HG03108 (cell line): ENCODE data around the gene CTNNBIP1.
"Not testable (repeated sequence)": the region's sequence is repeated elsewhere in the genome, so short reads cannot be mapped to it uniquely, and the experiment has no call there.

ENCODE experiments used
- ATAC-seq: cut with Tn5 transposase; IDR thresholded peaks from one replicate; pipeline ENCODE4 v1.9.1; 2021; ENCODE audit warnings: moderate library complexity; ENCODE audit not compliant: unreplicated experiment

Gene CTNNBIP1

DNA sequence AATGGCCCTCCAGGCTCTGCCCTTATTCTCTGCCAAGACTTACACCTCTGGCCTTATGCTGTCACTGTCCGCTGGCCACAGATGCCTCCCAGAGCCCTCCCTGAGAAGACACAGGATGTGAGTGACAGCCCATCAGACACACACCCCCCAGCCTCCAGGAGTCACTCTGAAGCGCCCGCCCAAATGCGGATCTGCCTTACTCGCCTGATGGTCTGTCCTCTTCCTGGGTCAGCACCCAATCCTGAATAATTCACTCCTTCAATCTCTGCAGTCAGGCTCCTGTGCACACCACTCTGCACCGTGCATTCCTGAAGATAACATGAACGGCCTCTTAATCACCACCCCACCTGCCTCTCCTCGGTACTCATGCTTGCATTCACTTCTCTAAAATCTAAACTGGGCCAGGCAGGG lies 101.0 kb downstream of the CTNNBIP1 start:
- ATAC-seq: no peak

DNA sequence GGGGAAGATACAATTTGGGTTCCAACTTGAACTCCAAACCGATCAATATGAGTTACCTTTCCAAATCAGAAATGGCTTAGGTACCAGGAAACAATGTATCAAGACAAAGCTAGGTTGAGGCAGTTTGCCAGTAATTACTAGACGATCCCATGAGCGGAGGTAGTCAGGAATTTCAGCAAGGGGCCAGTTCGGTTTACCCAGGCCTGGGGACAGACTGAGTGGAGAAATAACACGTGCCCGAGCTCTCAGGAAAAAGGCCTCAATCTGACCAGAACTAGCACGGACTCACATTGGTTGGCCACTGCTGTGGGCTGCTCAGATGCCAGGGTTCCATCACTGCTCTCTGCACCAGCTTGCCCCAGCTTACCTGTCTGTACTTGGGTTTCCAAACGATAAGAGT lies 101.6 kb downstream of the CTNNBIP1 start:
- no peak for ATAC-seq

DNA sequence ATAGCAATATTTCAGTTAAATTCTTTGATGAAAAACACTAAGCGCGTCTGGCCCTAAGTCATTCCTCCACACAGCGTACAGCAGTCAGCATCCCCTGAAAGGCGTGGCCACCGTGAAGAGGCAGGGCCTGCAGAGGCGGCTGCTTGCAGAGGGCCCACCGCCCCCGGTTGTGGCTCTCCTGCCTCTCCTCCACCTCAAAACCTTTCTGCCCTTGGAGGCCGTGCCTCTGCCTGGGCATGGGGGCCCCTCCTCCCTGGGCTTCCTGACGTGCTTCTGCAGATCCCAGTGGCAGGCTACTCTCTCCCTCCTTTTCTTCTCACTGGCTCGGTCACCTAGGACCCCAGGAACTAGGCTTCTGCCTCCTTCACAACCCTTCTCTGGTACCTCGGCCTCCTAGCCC lies 102.5 kb downstream of the CTNNBIP1 start:
- no peak for ATAC-seq

DNA sequence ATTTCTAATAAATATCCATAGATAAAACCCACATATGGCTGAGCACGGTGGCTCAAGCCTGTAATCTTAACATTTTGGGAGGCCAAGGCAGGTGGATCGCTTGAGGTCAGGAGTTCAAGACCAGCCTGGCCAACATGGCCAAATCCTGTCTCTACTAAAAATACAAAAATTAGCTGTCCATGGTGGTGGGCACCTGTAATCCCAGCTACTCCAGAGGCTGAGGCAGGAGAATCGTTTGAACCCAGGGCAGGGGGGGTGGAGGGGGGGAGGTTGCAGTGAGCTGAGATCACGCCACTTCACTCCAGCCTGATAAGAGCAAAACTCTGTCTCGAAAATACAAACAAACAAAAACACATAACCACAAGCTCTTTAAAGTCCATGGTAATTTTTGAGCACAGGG lies 104.1 kb downstream of the CTNNBIP1 start:
- ATAC-seq: not testable (repeated sequence)

DNA sequence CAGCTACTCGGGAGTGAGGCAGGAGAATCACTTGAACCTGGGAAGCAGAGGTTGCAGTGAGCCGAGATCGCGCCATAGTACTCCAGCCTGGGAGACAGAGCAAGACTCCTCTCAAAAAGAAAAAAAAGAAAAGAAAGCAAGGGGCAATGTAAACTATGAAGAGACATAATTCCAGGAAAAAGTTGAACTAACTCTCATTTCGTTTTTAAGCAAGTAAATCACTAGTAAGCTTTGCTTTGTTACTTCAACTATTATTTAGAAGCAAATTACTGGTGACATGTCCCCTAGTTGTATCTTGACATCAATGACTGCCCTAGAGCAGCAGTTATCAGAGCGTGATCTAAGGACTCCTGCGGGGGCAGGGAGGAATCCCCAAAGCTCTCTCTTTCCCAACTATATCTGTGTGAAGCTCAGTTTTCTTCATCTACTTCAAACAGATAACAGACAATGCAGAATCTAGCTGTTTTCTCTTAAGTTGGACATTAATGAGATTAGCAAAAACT lies 105.0 kb downstream of the CTNNBIP1 start:
- no peak for ATAC-seq

DNA sequence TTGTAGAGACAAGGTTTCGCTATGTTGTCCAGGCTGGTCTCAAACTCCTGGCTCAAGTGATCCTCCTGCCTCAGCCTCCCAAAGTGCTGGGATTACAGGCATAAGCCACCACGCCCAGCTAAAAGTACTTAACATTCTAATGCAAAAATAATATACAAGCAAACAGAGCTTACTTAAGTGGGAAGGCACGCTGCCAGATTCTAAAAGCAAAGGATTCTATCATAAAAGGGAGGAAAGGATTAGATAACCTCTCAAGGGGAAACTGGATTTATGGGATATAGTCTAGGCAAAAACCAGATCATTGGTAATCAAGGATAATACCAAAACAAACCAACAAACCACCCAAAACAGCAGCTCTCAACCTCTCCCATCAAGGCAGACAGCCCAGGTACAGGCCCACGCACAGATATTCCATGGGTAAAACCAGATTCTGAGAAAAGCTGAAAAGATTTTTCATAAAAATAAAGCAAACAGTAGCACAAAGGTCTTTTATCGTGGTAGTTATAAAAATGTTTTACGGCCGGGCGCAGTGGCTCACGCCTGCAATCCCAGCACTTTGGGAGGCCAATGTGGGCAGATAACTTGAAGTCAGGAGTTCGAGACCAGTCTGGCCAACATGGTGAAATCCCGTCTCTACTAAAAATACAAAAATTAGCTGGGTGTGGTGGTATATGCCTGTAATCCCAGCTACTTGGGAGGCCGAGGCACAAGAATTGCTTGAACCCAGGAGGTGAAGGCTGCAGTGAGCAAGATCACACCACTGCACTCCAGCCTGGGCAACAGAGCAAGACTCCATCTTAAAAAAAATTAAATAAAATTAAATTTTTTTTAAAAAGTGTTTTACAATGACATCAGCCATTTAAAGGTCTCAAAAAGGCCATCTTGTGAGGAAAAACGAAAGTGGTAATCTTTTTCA lies 106.8 kb downstream of the CTNNBIP1 start:
- not testable (repeated sequence) for ATAC-seq

DNA sequence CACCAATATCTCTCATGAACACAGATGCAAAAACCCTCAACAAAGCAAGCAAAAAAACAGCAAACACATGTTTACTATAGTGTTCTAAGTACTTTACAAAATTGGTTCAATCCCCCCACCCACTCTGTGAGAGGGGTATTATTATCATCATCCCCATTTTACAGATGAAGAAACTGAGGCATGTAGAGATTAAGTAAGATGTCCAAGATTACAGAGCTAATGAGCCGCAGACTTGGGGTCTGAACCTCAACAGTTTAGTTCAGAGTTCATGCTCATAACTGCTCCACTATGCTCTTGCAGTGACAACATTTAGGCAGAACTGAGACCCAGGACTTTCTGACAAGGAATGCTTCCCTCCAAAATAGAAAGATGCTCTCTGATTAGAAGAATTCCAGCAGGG lies 108.2 kb downstream of the CTNNBIP1 start:
- ATAC-seq: no peak
